D721Med (cell line): Measurements from ENCODE around the gene DGKD.

Source experiments
- DNase-seq: peaks from one replicate; pipeline ENCODE4 v3.0.0; 2011; ENCODE audit warnings: low spot score; ENCODE audit not compliant: insufficient read length
- FAIRE-seq: peaks from 2 replicates; lab custom pipeline; 2011; peaks lifted over from hg19 to GRCh38; lab: Jason Lieb, UNC
- CTCF ChIP-seq: IDR thresholded peaks from 2 replicates; pipeline ENCODE4 v1.5.1; 2012; ENCODE audit warnings: mild to moderate bottlenecking, control low read depth; ENCODE audit not compliant: insufficient read depth; ENCODE audit errors: missing control alignments

Gene DGKD

GRCh38 chr2:233338812-233339368 lies 15.4 kb upstream of the DGKD start:
- FAIRE-seq (no peak), DNase-seq (no peak)
- TF ChIP-seq CTCF = no peak

GRCh38 chr2:233339427-233339826 lies 14.9 kb upstream of the DGKD start:
- no peak for TF ChIP-seq CTCF
- DNase-seq = no peak
- FAIRE-seq = no peak

GRCh38 chr2:233341296-233341695 lies 13.0 kb upstream of the DGKD start:
- no peak for DNase-seq
- FAIRE-seq = no peak
- TF ChIP-seq CTCF = no peak

- TF ChIP-seq CTCF = no peak
- DNase-seq (no peak), FAIRE-seq (peak; percentile 81)
Measured at GRCh38 chr2:233342301-233342700, 12.0 kb upstream of the DGKD start.

DNA sequence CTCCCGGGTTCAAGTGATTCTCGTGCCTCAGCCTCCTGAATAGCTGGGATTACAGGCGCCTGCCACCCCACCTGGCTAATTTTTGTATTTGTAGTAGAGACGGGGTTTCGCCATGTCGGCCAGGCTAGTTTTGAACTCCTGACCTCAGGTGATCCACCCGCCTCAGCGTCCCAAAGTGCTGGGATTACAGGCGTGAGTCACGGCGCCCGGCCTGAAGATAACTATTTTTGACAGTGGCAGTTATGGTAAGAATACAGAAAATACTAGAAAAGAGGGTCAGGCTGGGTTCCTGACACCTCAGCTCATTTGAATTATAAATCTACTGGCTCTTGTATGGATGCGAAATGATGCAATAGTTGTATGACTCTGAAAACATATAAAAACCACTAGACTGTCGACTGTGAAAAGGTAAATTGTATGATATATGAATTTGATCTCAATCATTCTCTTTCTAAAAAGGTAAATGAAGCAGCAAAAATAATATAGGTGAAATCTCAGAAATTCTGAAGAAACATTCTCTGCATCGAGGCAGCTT lies 11.1 kb upstream of the DGKD start:
- no peak for TF ChIP-seq CTCF

GRCh38 chr2:233346376-233346775 lies 7.9 kb upstream of the DGKD start:
- FAIRE-seq = no peak
- no peak for TF ChIP-seq CTCF

More for the DNA sequence above, 11.1 kb upstream of the DGKD start:
- DNase-seq (no peak), FAIRE-seq (no peak)

DNA sequence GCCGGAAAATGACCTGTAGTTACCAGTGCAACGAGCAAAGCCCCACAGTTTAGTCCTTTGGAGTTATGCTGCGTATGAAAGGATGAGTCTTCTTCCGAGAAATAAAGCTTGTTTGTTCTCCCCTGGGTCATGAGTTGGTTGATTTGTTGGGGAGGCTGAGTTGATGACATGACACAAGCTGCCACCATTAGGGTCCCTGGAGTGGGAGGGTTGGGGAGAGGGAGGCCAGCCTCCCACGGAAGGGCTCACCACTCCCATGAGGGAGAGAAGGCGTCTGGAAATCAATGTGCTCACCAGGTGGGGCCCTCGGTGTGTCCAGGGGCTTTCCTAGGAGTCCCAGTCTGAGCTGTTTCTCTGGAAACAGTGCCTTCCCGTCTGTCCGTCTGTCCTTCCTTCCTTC lies 7.4 kb upstream of the DGKD start:
- DNase-seq (no peak), FAIRE-seq (no peak)
- TF ChIP-seq CTCF = no peak

More at GRCh38 chr2:233346376-233346775, 7.9 kb upstream of the DGKD start:
- DNase-seq = no peak
